ENCODE results near the gene SALL1.
A peak's percentile ranks its signal among the peaks of the same experiment; 100 is the strongest.

SALL1 gene

DNA sequence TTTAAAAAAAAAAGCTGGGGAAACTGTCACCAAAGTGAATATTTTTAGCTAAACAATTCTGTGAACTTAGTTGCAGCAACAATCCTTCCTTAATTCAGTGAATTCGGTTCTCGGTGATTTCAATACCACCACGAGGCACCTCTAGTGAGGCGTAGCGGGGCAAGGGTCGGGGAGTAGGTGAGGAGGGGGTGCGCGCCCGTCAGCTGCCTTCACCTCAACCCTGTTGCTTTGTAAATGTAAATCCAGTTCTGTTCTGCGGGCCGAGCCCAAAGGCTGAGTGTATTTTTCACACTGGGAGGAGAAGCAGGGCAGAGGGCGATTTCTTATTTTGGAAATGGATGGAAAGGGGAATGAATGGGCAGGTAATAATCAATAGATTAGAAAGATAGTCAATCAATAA lies 17.4 kb downstream of the SALL1 start:
- peak overlapping the region; percentile 15 for H3K4me3 ChIP-seq (ENCODE audit: low read depth, low read length)
- H3K27ac ChIP-seq: no peak overlapping the region
- H3K36me3 ChIP-seq (replicated peaks): no peaks in the 10 kb centered on the region
- peaks cover 6% of the 10 kb centered on the region for H3K27me3 ChIP-seq (replicated peaks)
- DNase-seq: no peak
- TF ChIP-seq, protein P1, sequence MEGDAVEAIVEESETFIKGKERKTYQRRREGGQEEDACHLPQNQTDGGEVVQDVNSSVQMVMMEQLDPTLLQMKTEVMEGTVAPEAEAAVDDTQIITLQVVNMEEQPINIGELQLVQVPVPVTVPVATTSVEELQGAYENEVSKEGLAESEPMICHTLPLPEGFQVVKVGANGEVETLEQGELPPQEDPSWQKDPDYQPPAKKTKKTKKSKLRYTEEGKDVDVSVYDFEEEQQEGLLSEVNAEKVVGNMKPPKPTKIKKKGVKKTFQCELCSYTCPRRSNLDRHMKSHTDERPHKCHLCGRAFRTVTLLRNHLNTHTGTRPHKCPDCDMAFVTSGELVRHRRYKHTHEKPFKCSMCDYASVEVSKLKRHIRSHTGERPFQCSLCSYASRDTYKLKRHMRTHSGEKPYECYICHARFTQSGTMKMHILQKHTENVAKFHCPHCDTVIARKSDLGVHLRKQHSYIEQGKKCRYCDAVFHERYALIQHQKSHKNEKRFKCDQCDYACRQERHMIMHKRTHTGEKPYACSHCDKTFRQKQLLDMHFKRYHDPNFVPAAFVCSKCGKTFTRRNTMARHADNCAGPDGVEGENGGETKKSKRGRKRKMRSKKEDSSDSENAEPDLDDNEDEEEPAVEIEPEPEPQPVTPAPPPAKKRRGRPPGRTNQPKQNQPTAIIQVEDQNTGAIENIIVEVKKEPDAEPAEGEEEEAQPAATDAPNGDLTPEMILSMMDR (IDR thresholded peaks at IDR 0.05; ENCODE audit: low read depth, low read length, missing control alignments): no peak
- in situ Hi-C loops (cut with HindIII; ENCODE audit: low pct_ligation_motif_present, low sequenced_read_pairs): no loop called here

DNA sequence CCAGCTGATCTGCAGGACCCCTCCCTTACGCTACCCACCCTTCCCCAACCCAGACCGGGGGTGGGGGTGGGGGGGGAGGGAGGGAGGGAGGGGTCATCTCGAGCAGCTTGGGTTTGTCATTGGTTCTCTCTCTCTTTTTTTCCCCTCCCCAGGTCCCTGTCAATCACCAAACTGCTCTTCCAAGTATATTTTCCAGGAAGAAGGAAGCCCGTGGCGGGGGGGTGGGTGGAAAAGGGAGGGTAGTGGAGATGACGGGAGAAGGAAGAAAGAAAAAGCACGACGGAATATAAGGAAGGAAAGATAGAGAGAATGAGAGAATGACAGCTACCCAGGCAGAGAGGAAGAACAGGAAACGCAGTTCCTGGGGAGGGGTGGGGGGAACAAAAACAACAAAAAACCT lies 17.9 kb downstream of the SALL1 start:
- no peak for DNase-seq
- H3K36me3 ChIP-seq (replicated peaks): no peaks in the 10 kb centered on the region
- in situ Hi-C loops (cut with HindIII; ENCODE audit: low pct_ligation_motif_present, low sequenced_read_pairs): no loop called here

DNA sequence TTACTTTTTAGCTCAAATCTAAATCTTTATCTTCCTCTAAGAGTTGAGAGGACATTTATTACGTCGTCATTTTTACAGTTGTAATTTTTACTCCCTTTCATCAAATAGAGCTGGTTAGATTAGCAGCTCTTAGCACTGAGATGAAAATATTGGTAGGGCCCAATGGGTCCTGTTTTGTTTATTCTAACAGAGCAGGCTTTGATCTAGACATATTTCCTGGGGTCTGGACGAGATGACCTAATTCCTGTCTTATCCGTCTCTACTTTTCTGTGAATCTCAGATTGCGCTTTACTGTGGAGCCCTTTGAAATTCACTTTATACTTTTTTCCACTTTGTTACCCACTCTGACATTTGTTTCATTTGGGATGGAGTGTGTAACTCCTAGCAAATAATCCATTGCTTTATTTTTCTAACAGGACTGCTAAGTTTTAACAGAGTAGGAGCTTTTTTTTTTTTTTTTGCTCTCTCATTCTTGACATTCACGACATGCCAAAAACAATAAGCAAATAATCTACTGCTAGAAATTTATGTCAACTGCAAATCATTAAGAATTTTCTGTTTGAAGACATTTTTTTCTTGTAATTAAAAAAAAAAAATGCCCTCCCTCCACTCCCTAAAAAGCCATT lies 18.5 kb downstream of the SALL1 start:
- TF ChIP-seq, protein P1 (IDR thresholded peaks at IDR 0.05; ENCODE audit: low read depth, low read length, missing control alignments): no peak
- H3K27me3 ChIP-seq (replicated peaks): peaks cover 6% of the 10 kb centered on the region
- H3K4me3 ChIP-seq (ENCODE audit: low read depth, low read length): no peak overlapping the region
- in situ Hi-C loops (cut with HindIII; ENCODE audit: low pct_ligation_motif_present, low sequenced_read_pairs): no loop called here
- no peak overlapping the region for H3K27ac ChIP-seq
- no peak for DNase-seq
- H3K36me3 ChIP-seq (replicated peaks): no peaks in the 10 kb centered on the region

More for the DNA sequence above, 17.9 kb downstream of the SALL1 start:
- H3K27me3 ChIP-seq (replicated peaks): peaks cover 6% of the 10 kb centered on the region
- H3K27ac ChIP-seq: no peak overlapping the region
- H3K4me3 ChIP-seq (ENCODE audit: low read depth, low read length): no peak overlapping the region
- TF ChIP-seq, protein P1 (IDR thresholded peaks at IDR 0.05; ENCODE audit: low read depth, low read length, missing control alignments): no peak

DNA sequence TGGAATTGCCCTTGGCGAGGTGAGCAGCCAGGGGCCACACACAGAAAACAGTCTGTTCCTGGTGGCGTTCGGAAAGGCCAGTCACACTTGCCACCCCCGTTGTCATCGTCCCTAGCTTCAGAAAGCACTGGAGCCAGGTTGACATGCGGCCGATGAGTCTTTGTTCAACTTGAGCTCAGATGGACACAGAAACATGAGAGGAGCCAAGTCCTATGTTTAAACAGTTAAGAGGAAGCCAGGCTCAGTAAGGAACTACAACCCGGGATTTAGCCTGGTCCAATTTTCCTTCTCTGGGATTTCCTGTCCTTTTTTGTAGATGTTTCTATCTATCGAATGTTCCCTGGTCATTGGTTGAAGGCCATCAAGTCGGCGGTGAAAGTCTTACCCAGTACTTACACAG lies 19.5 kb downstream of the SALL1 start:
- H3K27me3 ChIP-seq (replicated peaks): peaks cover 6% of the 10 kb centered on the region
- TF ChIP-seq, protein P1 (IDR thresholded peaks at IDR 0.05; ENCODE audit: low read depth, low read length, missing control alignments): no peak
- no peaks in the 10 kb centered on the region for H3K36me3 ChIP-seq (replicated peaks)
- H3K4me3 ChIP-seq (ENCODE audit: low read depth, low read length): no peak overlapping the region
- H3K27ac ChIP-seq: no peak overlapping the region
- in situ Hi-C loops (cut with HindIII; ENCODE audit: low pct_ligation_motif_present, low sequenced_read_pairs): no loop called here
- DNase-seq: no peak

DNA sequence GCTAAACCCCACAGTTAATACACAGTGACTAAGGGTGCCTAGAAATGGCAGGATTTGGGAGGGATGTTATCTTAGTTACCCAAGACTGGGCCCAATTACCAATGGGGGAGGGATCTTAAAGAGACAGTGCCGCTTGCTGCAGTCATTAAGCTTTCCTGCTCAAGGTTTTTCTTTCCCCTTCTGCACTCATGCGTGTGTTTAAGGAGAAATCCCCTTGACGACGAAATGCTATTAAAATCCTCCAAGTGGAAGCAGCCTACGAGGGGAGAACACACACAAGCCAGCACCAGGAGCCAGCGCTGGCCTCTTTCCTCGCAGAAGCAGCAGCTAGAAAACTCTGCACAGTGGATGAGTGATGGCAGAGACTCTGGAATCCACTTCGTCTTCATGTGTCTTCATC lies 22.0 kb downstream of the SALL1 start:
- Histone ChIP-seq H3K27ac (no peak overlapping the region), H3K36me3 (replicated peaks) (no peaks in the 10 kb centered on the region), H3K4me3 (ENCODE audit: low read depth, low read length) (no peak overlapping the region), H3K27me3 (replicated peaks) (peaks cover 2% of the 10 kb centered on the region)
- no peak for DNase-seq
- TF ChIP-seq, protein P1 (IDR thresholded peaks at IDR 0.05; ENCODE audit: low read depth, low read length, missing control alignments): no peak
- in situ Hi-C loops (cut with HindIII; ENCODE audit: low pct_ligation_motif_present, low sequenced_read_pairs): no loop called here

DNA sequence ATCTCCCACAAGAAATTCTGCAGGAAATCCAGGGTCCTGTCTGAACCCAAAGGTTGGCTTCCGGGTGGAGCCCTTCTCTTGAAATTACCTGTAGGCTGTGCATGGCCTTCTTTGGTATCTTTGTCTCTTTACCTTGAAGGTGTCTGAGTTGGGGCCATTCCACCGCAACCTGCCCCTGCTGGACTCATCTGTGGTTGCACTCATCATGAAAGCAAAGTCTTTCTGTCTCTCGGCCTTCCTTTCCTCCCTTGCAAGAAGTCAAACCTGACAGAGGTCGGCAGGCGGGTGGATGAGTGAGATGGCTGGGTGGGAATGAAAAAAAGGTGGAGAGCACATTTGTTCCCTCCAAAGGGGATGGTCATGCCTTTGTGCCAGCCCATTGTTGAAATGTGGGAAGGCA lies 25.1 kb downstream of the SALL1 start:
- TF ChIP-seq, protein P1 (IDR thresholded peaks at IDR 0.05; ENCODE audit: low read depth, low read length, missing control alignments): no peak
- H3K27ac ChIP-seq: no peak overlapping the region
- H3K27me3 ChIP-seq (replicated peaks): no peaks in the 10 kb centered on the region
- in situ Hi-C loops (cut with HindIII; ENCODE audit: low pct_ligation_motif_present, low sequenced_read_pairs): no loop called here
- H3K36me3 ChIP-seq (replicated peaks): no peaks in the 10 kb centered on the region
- H3K4me3 ChIP-seq (ENCODE audit: low read depth, low read length): no peak overlapping the region
- no peak for DNase-seq
